WERI-Rb-1 (cell line): Measurements from ENCODE around the gene GLIPR1.
A peak's percentile ranks its signal among the peaks of the same experiment; 100 is the strongest.

ENCODE experiments used
- DNase-seq: peaks from one replicate; pipeline ENCODE4 v3.0.0-alpha.2; 2020
- H3K27ac ChIP-seq: fragments of 250-450 bp; sonication (Bioruptor Pico); 2 replicates; pipeline ENCODE4 v1.5.1; 2020; ENCODE audit warnings: mild to moderate bottlenecking, moderate library complexity
- H3K27me3 ChIP-seq: fragments of 250-450 bp; sonication (Bioruptor Pico); 2 replicates; pipeline ENCODE4 v1.5.1; 2021; ENCODE audit warnings: mild to moderate bottlenecking, low read depth, moderate library complexity; ENCODE audit not compliant: insufficient read depth, severe bottlenecking
- H3K36me3 ChIP-seq: fragments of 250-450 bp; sonication (Bioruptor Pico); 2 replicates; pipeline ENCODE4 v1.5.1; 2020; ENCODE audit warnings: mild to moderate bottlenecking, moderate library complexity
- H3K4me3 ChIP-seq: 2 replicates; pipeline ENCODE4 v1.5.1; 2011; ENCODE audit warnings: low read depth, mild to moderate bottlenecking, control low read depth, low read length
- H3K9me3 ChIP-seq: fragments of 250-450 bp; sonication (Bioruptor Pico); 2 replicates; pipeline ENCODE4 v1.5.1; 2021; ENCODE audit warnings: mild to moderate bottlenecking, moderate library complexity; ENCODE audit not compliant: severe bottlenecking
- CTCF ChIP-seq: IDR thresholded peaks from 2 replicates; pipeline ENCODE4 v1.5.1; 2011; ENCODE audit warnings: low read depth, mild to moderate bottlenecking, control low read depth, inconsistent platforms, low read length

The GLIPR1 gene

GRCh38 chr12:75525263-75525662 lies 44.7 kb downstream of the GLIPR1 start:
- no peaks in the 10 kb centered on the region for H3K36me3 ChIP-seq
- H3K27ac ChIP-seq, result no peak overlapping the region
- no peak overlapping the region for H3K4me3 ChIP-seq
- H3K27me3 ChIP-seq, result no peaks in the 10 kb centered on the region
- H3K9me3 ChIP-seq, result no peaks in the 10 kb centered on the region
- TF ChIP-seq CTCF, result no peak
- DNase-seq, result no peak

DNA sequence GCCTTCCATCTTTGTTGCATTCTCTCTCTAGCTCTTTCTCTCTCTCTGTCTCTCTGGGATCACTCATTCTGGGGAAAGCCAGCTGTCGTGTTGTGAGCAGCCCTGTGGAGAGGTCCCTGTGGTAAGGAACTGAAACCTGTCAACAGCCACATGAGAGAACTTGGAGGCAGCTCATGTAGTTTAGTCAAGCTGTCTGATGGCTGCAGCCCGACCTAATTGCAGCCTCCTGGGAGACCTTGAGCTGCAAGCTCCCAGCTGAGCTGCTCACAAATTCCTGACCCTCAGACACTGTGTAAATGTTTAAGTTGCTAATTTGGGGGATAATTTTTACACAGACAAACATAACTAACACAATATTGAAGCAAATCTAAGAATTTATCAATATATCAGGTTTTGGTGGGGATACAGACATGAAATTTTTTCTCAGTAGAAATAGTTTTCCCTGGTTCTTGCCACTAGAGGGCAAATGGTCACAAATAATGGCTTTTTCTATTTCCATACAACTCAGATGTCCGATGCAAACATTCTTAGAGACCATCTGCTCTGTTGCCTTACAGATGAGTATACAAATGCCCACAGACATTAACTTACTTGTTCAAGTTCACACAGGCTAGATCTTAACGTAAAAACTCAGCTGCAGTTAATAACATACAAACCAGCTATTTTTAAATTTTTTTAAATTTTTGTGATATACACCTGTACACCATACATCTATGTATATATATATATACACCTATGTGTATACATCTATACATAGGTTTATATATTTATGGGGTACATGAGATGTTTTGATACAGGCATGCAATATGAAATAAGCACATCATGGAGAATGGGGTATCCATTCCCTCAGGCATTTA lies 46.3 kb downstream of the GLIPR1 start:
- Histone ChIP-seq H3K4me3 (no peak overlapping the region), H3K27me3 (no peaks in the 10 kb centered on the region), H3K36me3 (no peaks in the 10 kb centered on the region), H3K9me3 (no peaks in the 10 kb centered on the region), H3K27ac (no peak overlapping the region)
- peak; percentile 34; the same call in 1 of the 2 replicates for TF ChIP-seq CTCF
- peak; percentile 29 for DNase-seq

DNA sequence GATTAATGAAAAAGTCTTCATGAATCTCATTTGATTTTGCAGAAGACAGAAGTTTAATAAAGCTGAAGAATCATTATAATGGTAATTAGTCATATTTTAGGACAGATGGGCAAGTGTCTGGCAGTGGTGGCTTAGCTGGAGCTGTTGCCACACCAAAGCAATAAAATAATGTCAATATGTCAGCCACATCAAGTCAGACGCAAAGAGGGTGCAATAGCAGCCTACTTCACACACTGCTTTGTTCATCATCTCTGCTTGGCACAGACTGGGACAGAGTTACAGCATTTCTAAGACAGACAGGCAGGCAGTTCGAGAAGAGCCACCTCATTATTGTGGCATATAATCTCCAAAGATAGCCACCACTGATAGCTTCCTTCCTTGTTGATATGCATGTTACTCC lies 47.7 kb downstream of the GLIPR1 start:
- Histone ChIP-seq H3K36me3 (no peaks in the 10 kb centered on the region), H3K9me3 (no peaks in the 10 kb centered on the region), H3K4me3 (no peak overlapping the region), H3K27me3 (no peaks in the 10 kb centered on the region), H3K27ac (no peak overlapping the region; the same call in 1 of the 2 replicates)
- TF ChIP-seq CTCF, result no peak
- no peak for DNase-seq

GRCh38 chr12:75528692-75529091 lies 48.1 kb downstream of the GLIPR1 start:
- Histone ChIP-seq H3K4me3 (no peak overlapping the region), H3K36me3 (no peaks in the 10 kb centered on the region), H3K27ac (no peak overlapping the region; the same call in 1 of the 2 replicates), H3K27me3 (no peaks in the 10 kb centered on the region), H3K9me3 (no peaks in the 10 kb centered on the region)
- DNase-seq, result no peak
- TF ChIP-seq CTCF, result no peak

GRCh38 chr12:75529316-75529715 lies 48.8 kb downstream of the GLIPR1 start:
- Histone ChIP-seq H3K36me3 (no peaks in the 10 kb centered on the region), H3K4me3 (no peak overlapping the region), H3K27ac (no peak overlapping the region), H3K27me3 (no peaks in the 10 kb centered on the region), H3K9me3 (no peaks in the 10 kb centered on the region)
- TF ChIP-seq CTCF, result no peak
- no peak for DNase-seq
